Measurements from ENCODE around the gene UBE3A. TPM values are rescaled to one million over a fixed set of nuclear protein-coding genes. Genes with fewer than 3 reads are reported as not detected.

UBE3A gene
- total and polyA plus RNA-seq, 10 of the 15 experiments (the other 5 are each of a cell fraction or from before 2014, with no cell fraction given), result 29.4 to 82.9 (median 58.7) TPM

GRCh38 chr15:25375557-25375956 is 63.3 kb downstream of the UBE3A start:
- peaks cover 4% of the 10 kb centered on the region for H3K79me2 ChIP-seq (ENCODE audit: control insufficient read depth, insufficient read depth, low read length)
- ChIA-PET SMC1A (ENCODE audit: uncharacterized antibody, unreplicated experiment) (interaction anchor here (1.0 to 1.8 kb wide), 5 partner anchors 13 to 47 kb away, joined by 3 to 5 read pairs (median 4); no protein-coding TSS in a partner anchor), POLR2A (no interaction called here), CTCF (interaction anchor here (1.5 kb wide), 1 partner anchor 10 kb away, joined by 4 read pairs; no protein-coding TSS in a partner anchor), RAD21 (ENCODE audit: unreplicated experiment) (interaction anchor here (1.8 kb wide), 1 partner anchor 58 kb away, joined by 5 read pairs; no protein-coding TSS in a partner anchor)
- in situ Hi-C loops (cut with MboI) (no loop called here), intact Hi-C loops (cut with micrococcal nuclease; ENCODE audit: unreplicated experiment) (loop anchor here (5.0 kb wide), 1 partner anchor 42 kb away; no protein-coding TSS in a partner anchor)
- peaks cover 5% of the 10 kb centered on the region for H3K9me3 ChIP-seq (replicated peaks; ENCODE audit: control insufficient read depth, insufficient read depth, low read length)
- no peaks in the 10 kb centered on the region for H4K20me1 ChIP-seq (ENCODE audit: control insufficient read depth, insufficient read depth)
- H3K27me3 ChIP-seq (replicated peaks in 1 of 2; ENCODE audit: control insufficient read depth in 2 of 2, insufficient read depth in 2 of 2, low read length in 1 of 2), result no peaks in the 10 kb centered on the region
- DNase-seq (ENCODE audit: low read depth, low spot score), result no peak
- no peak overlapping the region for H3K9ac ChIP-seq (ENCODE audit: control insufficient read depth, insufficient read depth, low read length)
- no peak overlapping the region for H3K4me3 ChIP-seq
- BruUV-seq (replicated peaks), result no TSS peak
- H3K27ac ChIP-seq (ENCODE audit: control insufficient read depth, insufficient read depth), result no peak overlapping the region
- no peak for ATAC-seq
- H3K4me2 ChIP-seq (ENCODE audit: control insufficient read depth, insufficient read depth), result no peak overlapping the region
- no peak for TF ChIP-seq SIX5 (IDR thresholded peaks at IDR 0.05; ENCODE audit: low read depth, low read length, severe bottlenecking)
- TF ChIP-seq STAT3 (IDR thresholded peaks at IDR 0.05; ENCODE audit: low read depth, low read length), result no peak
- TF ChIP-seq ATF7 (IDR thresholded peaks at IDR 0.05; ENCODE audit: low read depth), result no peak
- no peak for TF ChIP-seq IRF3 (IDR thresholded peaks at IDR 0.05)
- no peak for TF ChIP-seq TARDBP (IDR thresholded peaks at IDR 0.05; ENCODE audit: borderline replicate concordance)
- TF ChIP-seq SKIL (IDR thresholded peaks at IDR 0.05; ENCODE audit: low read depth, poor library complexity, severe bottlenecking), result no peak
- TF ChIP-seq PAX5 (IDR thresholded peaks at IDR 0.05; ENCODE audit: borderline replicate concordance, low read depth, low read length), result no peak
- TF ChIP-seq USF2 (IDR thresholded peaks at IDR 0.05; ENCODE audit: borderline replicate concordance, low read depth, low read length), result no peak
- TF ChIP-seq IKZF1 (conservative IDR thresholded peaks at IDR 0.05), result no peak
- no peak for TF ChIP-seq YY1 (IDR thresholded peaks at IDR 0.05; ENCODE audit: low read depth, low read length)
- TF ChIP-seq, protein P1, sequence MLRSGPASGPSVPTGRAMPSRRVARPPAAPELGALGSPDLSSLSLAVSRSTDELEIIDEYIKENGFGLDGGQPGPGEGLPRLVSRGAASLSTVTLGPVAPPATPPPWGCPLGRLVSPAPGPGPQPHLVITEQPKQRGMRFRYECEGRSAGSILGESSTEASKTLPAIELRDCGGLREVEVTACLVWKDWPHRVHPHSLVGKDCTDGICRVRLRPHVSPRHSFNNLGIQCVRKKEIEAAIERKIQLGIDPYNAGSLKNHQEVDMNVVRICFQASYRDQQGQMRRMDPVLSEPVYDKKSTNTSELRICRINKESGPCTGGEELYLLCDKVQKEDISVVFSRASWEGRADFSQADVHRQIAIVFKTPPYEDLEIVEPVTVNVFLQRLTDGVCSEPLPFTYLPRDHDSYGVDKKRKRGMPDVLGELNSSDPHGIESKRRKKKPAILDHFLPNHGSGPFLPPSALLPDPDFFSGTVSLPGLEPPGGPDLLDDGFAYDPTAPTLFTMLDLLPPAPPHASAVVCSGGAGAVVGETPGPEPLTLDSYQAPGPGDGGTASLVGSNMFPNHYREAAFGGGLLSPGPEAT (IDR thresholded peaks at IDR 0.05; ENCODE audit: low read depth), result no peak
- TF ChIP-seq CREM (IDR thresholded peaks at IDR 0.05; ENCODE audit: low read depth), result no peak
- TF ChIP-seq BCLAF1 (IDR thresholded peaks at IDR 0.05), result no peak
- TF ChIP-seq, protein P2, sequence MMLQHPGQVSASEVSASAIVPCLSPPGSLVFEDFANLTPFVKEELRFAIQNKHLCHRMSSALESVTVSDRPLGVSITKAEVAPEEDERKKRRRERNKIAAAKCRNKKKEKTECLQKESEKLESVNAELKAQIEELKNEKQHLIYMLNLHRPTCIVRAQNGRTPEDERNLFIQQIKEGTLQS (IDR thresholded peaks at IDR 0.05; ENCODE audit: borderline replicate concordance, extremely low read depth, low read depth, low read length), result no peak
- peaks cover 2 to 32% of the 10 kb centered on the region in 2 experiments for H3K36me3 ChIP-seq (ENCODE audit: control insufficient read depth in 2 of 2, insufficient read depth in 2 of 2, low read length in 1 of 2)
- no peaks in the 10 kb centered on the region for H3K4me1 ChIP-seq (ENCODE audit: control insufficient read depth, insufficient read depth, low read length)
- FAIRE-seq, result no peak
- WGBS (ENCODE audit: insufficient coverage, insufficient replicate concordance, low lambda C conversion rate, missing lambda C conversion rate), result 100% methylated on average over 5 of the region's 5 CpGs
- no peak overlapping the region for H2AFZ ChIP-seq (ENCODE audit: control insufficient read depth, low read depth, low read length)

Data from GM12878 (cell line).